C4-2B (cell line): ENCODE results near the gene ATP1A1.

Experiments
- ZFX ChIP-seq: fragments of 450-650 bp; IDR thresholded peaks from 2 replicates; pipeline ENCODE4 v1.6.1; 2017
- TF ChIP-seq, protein P1 (sequence below): fragments of 450-650 bp; conservative IDR thresholded peaks from 2 replicates; pipeline ENCODE4 v1.5.1; 2017; ENCODE audit warnings: mild to moderate bottlenecking

DNA sequence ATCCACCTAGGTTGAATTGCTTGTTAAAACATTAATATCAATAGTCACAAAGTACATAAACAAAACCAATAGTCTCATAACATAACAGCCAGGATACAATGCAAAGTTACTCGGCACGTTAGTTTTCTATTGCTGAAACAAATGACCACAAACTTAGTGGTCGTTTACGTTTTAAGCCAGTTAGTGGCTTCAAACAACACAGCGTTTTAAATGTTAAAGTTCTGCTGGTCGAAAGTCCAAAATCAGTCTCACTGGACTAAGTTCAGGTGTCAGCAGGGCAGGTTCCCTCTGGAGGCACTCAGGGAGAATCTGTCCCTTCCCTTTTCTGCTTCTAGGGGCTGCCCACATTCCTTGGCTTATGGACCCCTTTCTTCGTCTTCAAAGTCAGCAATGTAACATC, 35.6 kb upstream of the ATP1A1 start:
- TF ChIP-seq, protein P1, sequence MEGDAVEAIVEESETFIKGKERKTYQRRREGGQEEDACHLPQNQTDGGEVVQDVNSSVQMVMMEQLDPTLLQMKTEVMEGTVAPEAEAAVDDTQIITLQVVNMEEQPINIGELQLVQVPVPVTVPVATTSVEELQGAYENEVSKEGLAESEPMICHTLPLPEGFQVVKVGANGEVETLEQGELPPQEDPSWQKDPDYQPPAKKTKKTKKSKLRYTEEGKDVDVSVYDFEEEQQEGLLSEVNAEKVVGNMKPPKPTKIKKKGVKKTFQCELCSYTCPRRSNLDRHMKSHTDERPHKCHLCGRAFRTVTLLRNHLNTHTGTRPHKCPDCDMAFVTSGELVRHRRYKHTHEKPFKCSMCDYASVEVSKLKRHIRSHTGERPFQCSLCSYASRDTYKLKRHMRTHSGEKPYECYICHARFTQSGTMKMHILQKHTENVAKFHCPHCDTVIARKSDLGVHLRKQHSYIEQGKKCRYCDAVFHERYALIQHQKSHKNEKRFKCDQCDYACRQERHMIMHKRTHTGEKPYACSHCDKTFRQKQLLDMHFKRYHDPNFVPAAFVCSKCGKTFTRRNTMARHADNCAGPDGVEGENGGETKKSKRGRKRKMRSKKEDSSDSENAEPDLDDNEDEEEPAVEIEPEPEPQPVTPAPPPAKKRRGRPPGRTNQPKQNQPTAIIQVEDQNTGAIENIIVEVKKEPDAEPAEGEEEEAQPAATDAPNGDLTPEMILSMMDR: no peak
- no peak for TF ChIP-seq ZFX
